ENCODE data around the gene GM2A.

DNA sequence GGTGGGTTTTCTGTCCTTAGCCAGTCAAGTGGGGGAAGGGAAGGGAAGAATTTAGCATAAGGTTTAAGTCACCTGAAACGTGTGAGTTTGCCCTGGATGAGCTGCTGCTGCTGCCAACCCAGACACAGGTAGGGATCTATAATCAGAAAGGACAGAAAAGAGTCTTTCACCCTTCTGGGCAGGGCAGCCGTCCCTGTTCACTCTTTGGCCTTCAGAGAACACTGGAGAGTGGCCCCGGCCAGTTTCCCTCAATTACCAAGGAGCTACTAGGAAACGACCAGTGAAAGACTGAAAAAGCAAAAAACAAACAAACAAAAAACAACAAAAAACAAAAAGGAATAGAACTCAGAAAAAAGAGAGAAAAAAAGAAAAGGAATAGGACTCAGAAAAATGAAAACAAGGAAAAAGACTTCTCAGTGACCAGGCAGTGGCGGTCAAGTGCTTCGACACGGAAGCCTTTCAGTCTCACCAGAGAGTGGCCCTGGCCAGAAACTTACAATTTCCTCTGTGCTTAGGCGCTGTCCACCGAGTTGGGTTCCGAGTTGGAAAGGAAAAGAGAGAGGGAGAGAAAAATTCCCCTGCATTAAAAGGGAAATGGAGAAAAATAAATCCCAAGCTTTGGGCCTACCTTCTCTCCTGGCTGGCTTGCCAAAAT lies 2.5 kb upstream of the GM2A start:
- TF ChIP-seq, protein P1, sequence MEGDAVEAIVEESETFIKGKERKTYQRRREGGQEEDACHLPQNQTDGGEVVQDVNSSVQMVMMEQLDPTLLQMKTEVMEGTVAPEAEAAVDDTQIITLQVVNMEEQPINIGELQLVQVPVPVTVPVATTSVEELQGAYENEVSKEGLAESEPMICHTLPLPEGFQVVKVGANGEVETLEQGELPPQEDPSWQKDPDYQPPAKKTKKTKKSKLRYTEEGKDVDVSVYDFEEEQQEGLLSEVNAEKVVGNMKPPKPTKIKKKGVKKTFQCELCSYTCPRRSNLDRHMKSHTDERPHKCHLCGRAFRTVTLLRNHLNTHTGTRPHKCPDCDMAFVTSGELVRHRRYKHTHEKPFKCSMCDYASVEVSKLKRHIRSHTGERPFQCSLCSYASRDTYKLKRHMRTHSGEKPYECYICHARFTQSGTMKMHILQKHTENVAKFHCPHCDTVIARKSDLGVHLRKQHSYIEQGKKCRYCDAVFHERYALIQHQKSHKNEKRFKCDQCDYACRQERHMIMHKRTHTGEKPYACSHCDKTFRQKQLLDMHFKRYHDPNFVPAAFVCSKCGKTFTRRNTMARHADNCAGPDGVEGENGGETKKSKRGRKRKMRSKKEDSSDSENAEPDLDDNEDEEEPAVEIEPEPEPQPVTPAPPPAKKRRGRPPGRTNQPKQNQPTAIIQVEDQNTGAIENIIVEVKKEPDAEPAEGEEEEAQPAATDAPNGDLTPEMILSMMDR (IDR thresholded peaks at IDR 0.05): no peak
- TF ChIP-seq POLR2A (IDR thresholded peaks at IDR 0.05): no peak
